WTC11 (cell line): ENCODE measurements around the gene RNF125. TPM values are rescaled to one million over a fixed set of nuclear protein-coding genes. Genes with fewer than 3 reads are reported as not detected.

ENCODE experiments used
- ATAC-seq: fragments of 200-7000 bp; cut with Tn5 transposase; 2 replicates; pipeline ENCODE4 v1.10.0; 2021; ENCODE audit warnings: mild to moderate bottlenecking, moderate library complexity
- CTCF ChIA-PET: fragments of 300-600 bp; sonication (Branson Sonifier 250); formaldehyde crosslinking; loops from one replicate; lab custom pipeline; 2021; ENCODE audit warnings: antibody characterized with exemption; lab: Charles Lee
- POLR2A ChIA-PET: fragments of 350-600 bp; sonication (Branson Sonifier 250); formaldehyde crosslinking; loops from one replicate; lab custom pipeline; 2021; ENCODE audit warnings: antibody characterized with exemption; lab: Charles Lee
- DNase-seq: peaks from one replicate; pipeline ENCODE4 v3.0.0; 2021; ENCODE audit warnings: low spot score
- H3K27ac Mint-ChIP-seq: 2 replicates; pipeline ENCODE4 v1.8.0; 2021; ENCODE audit warnings: mixed read lengths
- H3K27me3 Mint-ChIP-seq: 2 replicates; pipeline ENCODE4 v1.8.0; 2021; ENCODE audit warnings: low read depth, mild to moderate bottlenecking, moderate library complexity, mixed read lengths
- H3K36me3 Mint-ChIP-seq: 2 replicates; pipeline ENCODE4 v1.8.0; 2021; ENCODE audit warnings: mixed read lengths
- H3K4me1 Mint-ChIP-seq: 2 replicates; pipeline ENCODE4 v1.8.0; 2022; ENCODE audit warnings: mixed read lengths
- H3K4me3 Mint-ChIP-seq: 2 replicates; pipeline ENCODE4 v1.8.0; 2021; ENCODE audit warnings: mild to moderate bottlenecking, moderate library complexity, mixed read lengths
- H3K9me3 Mint-ChIP-seq: 2 replicates; pipeline ENCODE4 v1.8.0; 2021; ENCODE audit warnings: mixed read lengths
- CREB1 ChIP-seq: sonication (generic); formaldehyde crosslinking; IDR thresholded peaks from 2 replicates; pipeline ENCODE4 v1.8.0; 2023; ENCODE audit warnings: mild to moderate bottlenecking, missing genetic modification reagents
- FOXK1 ChIP-seq: sonication (generic); formaldehyde crosslinking; IDR thresholded peaks from 2 replicates; pipeline ENCODE4 v1.8.0; 2022; ENCODE audit warnings: mild to moderate bottlenecking, moderate library complexity, missing genetic modification reagents
- JAZF1 ChIP-seq: fragments of 250-450 bp; sonication (Bioruptor Pico); IDR thresholded peaks from 2 replicates; pipeline ENCODE4 v1.9.0; 2021; ENCODE audit warnings: moderate library complexity, mild to moderate bottlenecking, inconsistent platforms
- NFATC4 ChIP-seq: fragments of 250-450 bp; sonication (Bioruptor Pico); IDR thresholded peaks from 2 replicates; pipeline ENCODE4 v1.9.0; 2021; ENCODE audit warnings: mild to moderate bottlenecking
- PRRX2 ChIP-seq: fragments of 250-450 bp; sonication (Bioruptor Pico); IDR thresholded peaks from 2 replicates; pipeline ENCODE4 v1.8.0; 2021; ENCODE audit warnings: mild to moderate bottlenecking
- ZNF263 ChIP-seq: sonication (generic); formaldehyde crosslinking; IDR thresholded peaks from 2 replicates; pipeline ENCODE4 v1.8.1; 2022; ENCODE audit warnings: low read depth, mild to moderate bottlenecking, moderate library complexity, missing genetic modification reagents
- ZNF317 ChIP-seq: sonication (generic); formaldehyde crosslinking; IDR thresholded peaks from 2 replicates; pipeline ENCODE4 v1.8.1; 2023; ENCODE audit warnings: low read depth, mild to moderate bottlenecking, moderate library complexity, missing genetic modification reagents, borderline replicate concordance
- total RNA-seq: library from RNA; stranded (reverse); gene quantifications from 3 replicates; pipeline ENCODE4 v1.2.3, GENCODE V29; 2021
- TF ChIP-seq, protein P1 (sequence below): fragments of 250-450 bp; sonication (Bioruptor Pico); IDR thresholded peaks from 2 replicates; pipeline ENCODE4 v2.1.2; 2022; ENCODE audit warnings: mild to moderate bottlenecking, moderate library complexity
- TF ChIP-seq, protein P2 (sequence below): fragments of 250-450 bp; sonication (Bioruptor Pico); IDR thresholded peaks from 2 replicates; pipeline ENCODE4 v1.9.0; 2021; ENCODE audit warnings: mild to moderate bottlenecking
- TF ChIP-seq, protein P3 (sequence below): sonication (generic); formaldehyde crosslinking; conservative IDR thresholded peaks from 2 replicates; pipeline ENCODE4 v1.8.1; 2023; ENCODE audit warnings: mild to moderate bottlenecking, low read depth, missing genetic modification reagents, moderate library complexity
- TF ChIP-seq, protein P4 (sequence below): sonication (generic); formaldehyde crosslinking; IDR thresholded peaks from 2 replicates; pipeline ENCODE4 v1.8.1; 2023; ENCODE audit warnings: mild to moderate bottlenecking, missing genetic modification reagents, borderline replicate concordance
- TF ChIP-seq, protein P5 (sequence below): sonication (generic); formaldehyde crosslinking; IDR thresholded peaks from 2 replicates; pipeline ENCODE4 v1.8.1; 2022; ENCODE audit warnings: low read depth, mild to moderate bottlenecking, moderate library complexity, missing genetic modification reagents, borderline replicate concordance
- TF ChIP-seq, protein P6 (sequence below): sonication (generic); formaldehyde crosslinking; IDR thresholded peaks from 2 replicates; pipeline ENCODE4 v1.8.0; 2022; ENCODE audit warnings: missing genetic modification reagents
- TF ChIP-seq, protein P7 (sequence below): sonication (generic); formaldehyde crosslinking; IDR thresholded peaks from 2 replicates; pipeline ENCODE4 v1.8.1; 2023; ENCODE audit warnings: mild to moderate bottlenecking, missing genetic modification reagents
- TF ChIP-seq, protein P8 (sequence below): sonication (generic); formaldehyde crosslinking; IDR thresholded peaks from 2 replicates; pipeline ENCODE4 v1.8.1; 2022; ENCODE audit warnings: mild to moderate bottlenecking, missing genetic modification reagents, moderate library complexity, borderline replicate concordance
- TF ChIP-seq, protein P9 (sequence below): sonication (generic); formaldehyde crosslinking; conservative IDR thresholded peaks from 2 replicates; pipeline ENCODE4 v1.8.1; 2022; ENCODE audit warnings: mild to moderate bottlenecking, missing genetic modification reagents
- TF ChIP-seq, protein P10 (sequence below): fragments of 250-450 bp; sonication (Bioruptor Pico); conservative IDR thresholded peaks from 2 replicates; pipeline ENCODE4 v1.9.0; 2021; ENCODE audit warnings: mild to moderate bottlenecking

The RNF125 gene
- total RNA-seq, 1 experiment from 2014 or later = 14.9 TPM

DNA sequence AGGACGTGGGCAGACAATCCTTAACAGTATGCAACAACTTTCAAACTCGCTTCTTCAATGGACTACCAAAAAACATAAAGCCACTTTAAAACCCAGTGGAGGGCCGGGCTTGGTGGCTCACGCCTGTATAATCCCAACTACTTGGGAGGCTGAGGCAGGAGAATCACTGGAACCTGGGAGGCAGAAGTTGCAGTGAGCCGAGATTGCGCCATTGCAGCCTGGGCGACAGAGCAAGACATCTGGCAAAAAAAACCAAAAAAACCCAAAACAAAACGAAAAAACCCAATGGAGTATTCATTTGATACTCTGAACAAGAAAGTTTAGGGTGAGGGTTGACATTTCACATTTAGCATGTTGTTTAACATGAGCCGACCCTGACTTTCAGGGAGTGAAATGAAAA is 14.0 kb downstream of the RNF125 start:
- ATAC-seq = no peak
- Mint-ChIP-seq H3K9me3 (peaks cover 2% of the 10 kb centered on the region; the same call in 1 of the 2 replicates), H3K27me3 (no peaks in the 10 kb centered on the region), H3K4me1 (no peaks in the 10 kb centered on the region), H3K36me3 (peaks cover 10% of the 10 kb centered on the region), H3K4me3 (no peak overlapping the region), H3K27ac (no peak overlapping the region)
- CTCF ChIA-PET = no interaction called here
- POLR2A ChIA-PET = interaction anchor here (0.6 kb wide), 1 partner anchor 551 kb away, joined by 3 read pairs; no protein-coding TSS in a partner anchor
- no peak for DNase-seq
- TF ChIP-seq PRRX2 (CRISPR knock-in tag) (no peak), FOXK1 (CRISPR knock-in tag) (no peak), NFATC4 (CRISPR knock-in tag) (no peak), JAZF1 (CRISPR knock-in tag) (no peak), ZNF317 (CRISPR knock-in tag) (no peak), ZNF263 (CRISPR knock-in tag) (no peak), CREB1 (CRISPR knock-in tag) (no peak)
- TF ChIP-seq, protein P1, sequence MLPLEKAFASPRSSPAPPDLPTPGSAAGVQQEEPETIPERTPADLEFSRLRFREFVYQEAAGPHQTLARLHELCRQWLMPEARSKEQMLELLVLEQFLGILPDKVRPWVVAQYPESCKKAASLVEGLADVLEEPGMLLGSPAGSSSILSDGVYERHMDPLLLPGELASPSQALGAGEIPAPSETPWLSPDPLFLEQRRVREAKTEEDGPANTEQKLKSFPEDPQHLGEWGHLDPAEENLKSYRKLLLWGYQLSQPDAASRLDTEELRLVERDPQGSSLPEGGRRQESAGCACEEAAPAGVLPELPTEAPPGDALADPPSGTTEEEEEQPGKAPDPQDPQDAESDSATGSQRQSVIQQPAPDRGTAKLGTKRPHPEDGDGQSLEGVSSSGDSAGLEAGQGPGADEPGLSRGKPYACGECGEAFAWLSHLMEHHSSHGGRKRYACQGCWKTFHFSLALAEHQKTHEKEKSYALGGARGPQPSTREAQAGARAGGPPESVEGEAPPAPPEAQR (CRISPR knock-in tag) = no peak
- TF ChIP-seq, protein P2, sequence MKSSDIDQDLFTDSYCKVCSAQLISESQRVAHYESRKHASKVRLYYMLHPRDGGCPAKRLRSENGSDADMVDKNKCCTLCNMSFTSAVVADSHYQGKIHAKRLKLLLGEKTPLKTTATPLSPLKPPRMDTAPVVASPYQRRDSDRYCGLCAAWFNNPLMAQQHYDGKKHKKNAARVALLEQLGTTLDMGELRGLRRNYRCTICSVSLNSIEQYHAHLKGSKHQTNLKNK (CRISPR knock-in tag) = no peak
- TF ChIP-seq, protein P3, sequence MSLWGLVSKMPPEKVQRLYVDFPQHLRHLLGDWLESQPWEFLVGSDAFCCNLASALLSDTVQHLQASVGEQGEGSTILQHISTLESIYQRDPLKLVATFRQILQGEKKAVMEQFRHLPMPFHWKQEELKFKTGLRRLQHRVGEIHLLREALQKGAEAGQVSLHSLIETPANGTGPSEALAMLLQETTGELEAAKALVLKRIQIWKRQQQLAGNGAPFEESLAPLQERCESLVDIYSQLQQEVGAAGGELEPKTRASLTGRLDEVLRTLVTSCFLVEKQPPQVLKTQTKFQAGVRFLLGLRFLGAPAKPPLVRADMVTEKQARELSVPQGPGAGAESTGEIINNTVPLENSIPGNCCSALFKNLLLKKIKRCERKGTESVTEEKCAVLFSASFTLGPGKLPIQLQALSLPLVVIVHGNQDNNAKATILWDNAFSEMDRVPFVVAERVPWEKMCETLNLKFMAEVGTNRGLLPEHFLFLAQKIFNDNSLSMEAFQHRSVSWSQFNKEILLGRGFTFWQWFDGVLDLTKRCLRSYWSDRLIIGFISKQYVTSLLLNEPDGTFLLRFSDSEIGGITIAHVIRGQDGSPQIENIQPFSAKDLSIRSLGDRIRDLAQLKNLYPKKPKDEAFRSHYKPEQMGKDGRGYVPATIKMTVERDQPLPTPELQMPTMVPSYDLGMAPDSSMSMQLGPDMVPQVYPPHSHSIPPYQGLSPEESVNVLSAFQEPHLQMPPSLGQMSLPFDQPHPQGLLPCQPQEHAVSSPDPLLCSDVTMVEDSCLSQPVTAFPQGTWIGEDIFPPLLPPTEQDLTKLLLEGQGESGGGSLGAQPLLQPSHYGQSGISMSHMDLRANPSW (CRISPR knock-in tag) = no peak
- TF ChIP-seq, protein P4, sequence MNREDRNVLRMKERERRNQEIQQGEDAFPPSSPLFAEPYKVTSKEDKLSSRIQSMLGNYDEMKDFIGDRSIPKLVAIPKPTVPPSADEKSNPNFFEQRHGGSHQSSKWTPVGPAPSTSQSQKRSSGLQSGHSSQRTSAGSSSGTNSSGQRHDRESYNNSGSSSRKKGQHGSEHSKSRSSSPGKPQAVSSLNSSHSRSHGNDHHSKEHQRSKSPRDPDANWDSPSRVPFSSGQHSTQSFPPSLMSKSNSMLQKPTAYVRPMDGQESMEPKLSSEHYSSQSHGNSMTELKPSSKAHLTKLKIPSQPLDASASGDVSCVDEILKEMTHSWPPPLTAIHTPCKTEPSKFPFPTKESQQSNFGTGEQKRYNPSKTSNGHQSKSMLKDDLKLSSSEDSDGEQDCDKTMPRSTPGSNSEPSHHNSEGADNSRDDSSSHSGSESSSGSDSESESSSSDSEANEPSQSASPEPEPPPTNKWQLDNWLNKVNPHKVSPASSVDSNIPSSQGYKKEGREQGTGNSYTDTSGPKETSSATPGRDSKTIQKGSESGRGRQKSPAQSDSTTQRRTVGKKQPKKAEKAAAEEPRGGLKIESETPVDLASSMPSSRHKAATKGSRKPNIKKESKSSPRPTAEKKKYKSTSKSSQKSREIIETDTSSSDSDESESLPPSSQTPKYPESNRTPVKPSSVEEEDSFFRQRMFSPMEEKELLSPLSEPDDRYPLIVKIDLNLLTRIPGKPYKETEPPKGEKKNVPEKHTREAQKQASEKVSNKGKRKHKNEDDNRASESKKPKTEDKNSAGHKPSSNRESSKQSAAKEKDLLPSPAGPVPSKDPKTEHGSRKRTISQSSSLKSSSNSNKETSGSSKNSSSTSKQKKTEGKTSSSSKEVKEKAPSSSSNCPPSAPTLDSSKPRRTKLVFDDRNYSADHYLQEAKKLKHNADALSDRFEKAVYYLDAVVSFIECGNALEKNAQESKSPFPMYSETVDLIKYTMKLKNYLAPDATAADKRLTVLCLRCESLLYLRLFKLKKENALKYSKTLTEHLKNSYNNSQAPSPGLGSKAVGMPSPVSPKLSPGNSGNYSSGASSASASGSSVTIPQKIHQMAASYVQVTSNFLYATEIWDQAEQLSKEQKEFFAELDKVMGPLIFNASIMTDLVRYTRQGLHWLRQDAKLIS (CRISPR knock-in tag) = no peak
- TF ChIP-seq, protein P5, sequence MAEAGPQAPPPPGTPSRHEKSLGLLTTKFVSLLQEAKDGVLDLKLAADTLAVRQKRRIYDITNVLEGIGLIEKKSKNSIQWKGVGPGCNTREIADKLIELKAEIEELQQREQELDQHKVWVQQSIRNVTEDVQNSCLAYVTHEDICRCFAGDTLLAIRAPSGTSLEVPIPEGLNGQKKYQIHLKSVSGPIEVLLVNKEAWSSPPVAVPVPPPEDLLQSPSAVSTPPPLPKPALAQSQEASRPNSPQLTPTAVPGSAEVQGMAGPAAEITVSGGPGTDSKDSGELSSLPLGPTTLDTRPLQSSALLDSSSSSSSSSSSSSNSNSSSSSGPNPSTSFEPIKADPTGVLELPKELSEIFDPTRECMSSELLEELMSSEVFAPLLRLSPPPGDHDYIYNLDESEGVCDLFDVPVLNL (CRISPR knock-in tag) = no peak
- TF ChIP-seq, protein P6, sequence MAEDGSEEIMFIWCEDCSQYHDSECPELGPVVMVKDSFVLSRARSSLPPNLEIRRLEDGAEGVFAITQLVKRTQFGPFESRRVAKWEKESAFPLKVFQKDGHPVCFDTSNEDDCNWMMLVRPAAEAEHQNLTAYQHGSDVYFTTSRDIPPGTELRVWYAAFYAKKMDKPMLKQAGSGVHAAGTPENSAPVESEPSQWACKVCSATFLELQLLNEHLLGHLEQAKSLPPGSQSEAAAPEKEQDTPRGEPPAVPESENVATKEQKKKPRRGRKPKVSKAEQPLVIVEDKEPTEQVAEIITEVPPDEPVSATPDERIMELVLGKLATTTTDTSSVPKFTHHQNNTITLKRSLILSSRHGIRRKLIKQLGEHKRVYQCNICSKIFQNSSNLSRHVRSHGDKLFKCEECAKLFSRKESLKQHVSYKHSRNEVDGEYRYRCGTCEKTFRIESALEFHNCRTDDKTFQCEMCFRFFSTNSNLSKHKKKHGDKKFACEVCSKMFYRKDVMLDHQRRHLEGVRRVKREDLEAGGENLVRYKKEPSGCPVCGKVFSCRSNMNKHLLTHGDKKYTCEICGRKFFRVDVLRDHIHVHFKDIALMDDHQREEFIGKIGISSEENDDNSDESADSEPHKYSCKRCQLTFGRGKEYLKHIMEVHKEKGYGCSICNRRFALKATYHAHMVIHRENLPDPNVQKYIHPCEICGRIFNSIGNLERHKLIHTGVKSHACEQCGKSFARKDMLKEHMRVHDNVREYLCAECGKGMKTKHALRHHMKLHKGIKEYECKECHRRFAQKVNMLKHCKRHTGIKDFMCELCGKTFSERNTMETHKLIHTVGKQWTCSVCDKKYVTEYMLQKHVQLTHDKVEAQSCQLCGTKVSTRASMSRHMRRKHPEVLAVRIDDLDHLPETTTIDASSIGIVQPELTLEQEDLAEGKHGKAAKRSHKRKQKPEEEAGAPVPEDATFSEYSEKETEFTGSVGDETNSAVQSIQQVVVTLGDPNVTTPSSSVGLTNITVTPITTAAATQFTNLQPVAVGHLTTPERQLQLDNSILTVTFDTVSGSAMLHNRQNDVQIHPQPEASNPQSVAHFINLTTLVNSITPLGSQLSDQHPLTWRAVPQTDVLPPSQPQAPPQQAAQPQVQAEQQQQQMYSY = no peak
- TF ChIP-seq, protein P7, sequence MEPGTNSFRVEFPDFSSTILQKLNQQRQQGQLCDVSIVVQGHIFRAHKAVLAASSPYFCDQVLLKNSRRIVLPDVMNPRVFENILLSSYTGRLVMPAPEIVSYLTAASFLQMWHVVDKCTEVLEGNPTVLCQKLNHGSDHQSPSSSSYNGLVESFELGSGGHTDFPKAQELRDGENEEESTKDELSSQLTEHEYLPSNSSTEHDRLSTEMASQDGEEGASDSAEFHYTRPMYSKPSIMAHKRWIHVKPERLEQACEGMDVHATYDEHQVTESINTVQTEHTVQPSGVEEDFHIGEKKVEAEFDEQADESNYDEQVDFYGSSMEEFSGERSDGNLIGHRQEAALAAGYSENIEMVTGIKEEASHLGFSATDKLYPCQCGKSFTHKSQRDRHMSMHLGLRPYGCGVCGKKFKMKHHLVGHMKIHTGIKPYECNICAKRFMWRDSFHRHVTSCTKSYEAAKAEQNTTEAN (CRISPR knock-in tag) = no peak
- TF ChIP-seq, protein P8, sequence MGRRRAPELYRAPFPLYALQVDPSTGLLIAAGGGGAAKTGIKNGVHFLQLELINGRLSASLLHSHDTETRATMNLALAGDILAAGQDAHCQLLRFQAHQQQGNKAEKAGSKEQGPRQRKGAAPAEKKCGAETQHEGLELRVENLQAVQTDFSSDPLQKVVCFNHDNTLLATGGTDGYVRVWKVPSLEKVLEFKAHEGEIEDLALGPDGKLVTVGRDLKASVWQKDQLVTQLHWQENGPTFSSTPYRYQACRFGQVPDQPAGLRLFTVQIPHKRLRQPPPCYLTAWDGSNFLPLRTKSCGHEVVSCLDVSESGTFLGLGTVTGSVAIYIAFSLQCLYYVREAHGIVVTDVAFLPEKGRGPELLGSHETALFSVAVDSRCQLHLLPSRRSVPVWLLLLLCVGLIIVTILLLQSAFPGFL (CRISPR knock-in tag) = no peak
- TF ChIP-seq, protein P9, sequence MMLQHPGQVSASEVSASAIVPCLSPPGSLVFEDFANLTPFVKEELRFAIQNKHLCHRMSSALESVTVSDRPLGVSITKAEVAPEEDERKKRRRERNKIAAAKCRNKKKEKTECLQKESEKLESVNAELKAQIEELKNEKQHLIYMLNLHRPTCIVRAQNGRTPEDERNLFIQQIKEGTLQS (CRISPR knock-in tag) = no peak
- TF ChIP-seq, protein P10, sequence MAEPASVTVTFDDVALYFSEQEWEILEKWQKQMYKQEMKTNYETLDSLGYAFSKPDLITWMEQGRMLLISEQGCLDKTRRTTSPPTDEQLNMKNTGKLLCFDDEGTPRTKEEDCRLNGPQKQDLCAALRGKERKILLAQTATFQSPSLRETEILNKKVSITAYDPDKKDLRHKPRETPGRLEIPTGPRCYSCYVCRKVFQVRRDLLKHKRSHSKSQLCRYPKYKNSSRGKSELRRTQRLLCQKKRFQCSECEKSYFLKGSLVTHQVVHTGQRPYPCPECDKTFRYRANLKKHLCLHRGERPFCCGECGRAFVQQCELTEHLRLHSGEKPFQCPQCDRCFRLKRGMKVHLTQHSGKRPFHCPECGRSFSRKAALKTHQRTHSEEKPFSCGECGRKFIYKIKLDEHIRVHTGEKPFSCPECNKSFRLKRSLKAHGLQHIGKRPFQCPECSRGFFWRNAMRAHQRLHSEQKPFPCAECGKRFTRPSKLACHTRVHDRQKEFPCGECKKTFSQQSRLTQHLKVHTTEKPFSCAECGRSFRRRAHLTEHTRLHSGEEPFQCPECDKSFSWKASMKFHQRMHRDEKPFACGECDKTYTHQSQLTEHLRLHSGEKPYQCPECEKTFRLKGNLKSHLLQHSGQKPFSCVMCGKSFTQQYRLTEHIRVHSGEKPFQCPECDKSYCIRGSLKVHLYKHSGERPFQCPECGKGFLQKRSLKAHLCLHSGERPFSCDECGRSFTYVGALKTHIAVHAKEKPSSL (CRISPR knock-in tag) = no peak
